Left lung (tissue), 10 donors: ENCODE measurements around the gene MARK4. TPM values are rescaled to one million over a fixed set of nuclear protein-coding genes. Genes with fewer than 3 reads are reported as not detected.

Source experiments
- ATAC-seq: fragments of 200-7000 bp; cut with Tn5 transposase; one replicate; pipeline ENCODE4 v1.9.1; 2020; ENCODE audit warnings: moderate library complexity
- DNase-seq, 4 donors: peaks; one replicate each; pipeline ENCODE4 v3.0.0-alpha.2; 2013 to 2020
- H3K27ac ChIP-seq, 2 donors: fragments of 200-600 bp; sonication (generic) in 1 of 2; one replicate each; pipeline versions ENCODE4 v1.5.0 to v1.8.0; 2020 to 2021
- H3K27me3 ChIP-seq, 2 donors: fragments of 200-600 bp; sonication (generic) in 1 of 2; one replicate each; pipeline versions ENCODE4 v1.5.0 to v1.8.0; 2020 to 2021
- H3K36me3 ChIP-seq, 2 donors: fragments of 200-600 bp; sonication (generic) in 1 of 2; one replicate each; pipeline versions ENCODE4 v1.5.0 to v1.8.0; 2020 to 2021
- H3K4me1 ChIP-seq, 2 donors: fragments of 200-600 bp; one replicate each; pipeline ENCODE4 v1.8.0; 2021
- H3K4me3 ChIP-seq, 2 donors: fragments of 200-600 bp; sonication (generic) in 1 of 2; one replicate each; pipeline versions ENCODE4 v1.5.0 to v1.8.0; 2020 to 2021; ENCODE audit warnings: mild to moderate bottlenecking in 1 of 2
- H3K9me3 ChIP-seq, 2 donors: fragments of 200-600 bp; sonication (generic) in 1 of 2; one replicate each; pipeline versions ENCODE4 v1.5.0 to v1.8.0; 2020 to 2021
- CTCF ChIP-seq, 2 donors: fragments of 200-600 bp; sonication (generic) in 1 of 2; IDR thresholded peaks; one replicate each; pipeline versions ENCODE4 v1.5.0 to v1.8.0; 2021; ENCODE audit warnings: antibody characterized with exemption in 2 of 2
- intact Hi-C, 2 donors: fragments of 100-400 bp; cut with DNase I; formaldehyde crosslinking; loops; one replicate each; pipeline versions ENCODE4 v1.11.2 to v1.14.2; 2022
- polyA plus RNA-seq, 6 donors: library from polyadenylated mRNA; unstranded; fragments of 120-200 nt; gene quantifications; one replicate each; pipeline ENCODE4 v1.2.1, GENCODE V29; 2013; ENCODE audit not compliant: insufficient read length in 6 of 6
- total RNA-seq, 2 donors: library from RNA; stranded (reverse); fragmentation: NEBNext Ultra II Directional; extraction: Animal tissue kit (Norgen Biotek cat#: 25700); gene quantifications; one replicate each; pipeline ENCODE4 v1.2.1, GENCODE V29; 2021
- donor health status: DM: no; HTN: yes; CAD: no.
- donor health status: DM: no; HTN: no; CAD: no.

The MARK4 gene
- total and polyA plus RNA-seq, 8 donors, result 24.6 to 46.4 (median 37.5) TPM

- Histone ChIP-seq H3K27ac (no peak overlapping the region), H3K27me3 (peaks cover 0 to 42% of the 10 kb centered on the region in 2 donors), H3K9me3 (no peaks in the 10 kb centered on the region), H3K4me3 (no peak overlapping the region), H3K36me3 (peaks cover 0 to 33% of the 10 kb centered on the region in 2 donors), H3K4me1 (no peaks in the 10 kb centered on the region)
- DNase-seq (no peak), ATAC-seq (no peak)
- no peak for TF ChIP-seq CTCF (IDR thresholded peaks at IDR 0.05)
- intact Hi-C loops, result no loop called here
These were observed 97.5 kb downstream of the MARK4 start for GRCh38 chr19:45348367-45349125.

GRCh38 chr19:45349126-45349415 is 98.0 kb downstream of the MARK4 start:
- no peak for TF ChIP-seq CTCF (IDR thresholded peaks at IDR 0.05)
- Histone ChIP-seq H3K27me3 (peaks cover 0 to 42% of the 10 kb centered on the region in 2 donors), H3K27ac (no peak overlapping the region), H3K9me3 (no peaks in the 10 kb centered on the region), H3K36me3 (peaks cover 0 to 37% of the 10 kb centered on the region in 2 donors), H3K4me1 (no peaks in the 10 kb centered on the region), H3K4me3 (no peak overlapping the region)
- intact Hi-C loops, result no loop called here
- ATAC-seq, result no peak
- no peak for DNase-seq

- H3K27me3 ChIP-seq, result peaks cover 0 to 41% of the 10 kb centered on the region in 2 donors
- no peak overlapping the region for H3K4me3 ChIP-seq
- intact Hi-C loops, result no loop called here
- no peak overlapping the region for H3K27ac ChIP-seq
- no peak for TF ChIP-seq CTCF (IDR thresholded peaks at IDR 0.05)
- no peaks in the 10 kb centered on the region for H3K9me3 ChIP-seq
- H3K4me1 ChIP-seq, result no peaks in the 10 kb centered on the region
- DNase-seq (no peak), ATAC-seq (no peak)
- peaks cover 0 to 42% of the 10 kb centered on the region in 2 donors for H3K36me3 ChIP-seq
These were observed 98.4 kb downstream of the MARK4 start for GRCh38 chr19:45349430-45349941.

- no peak for TF ChIP-seq CTCF (IDR thresholded peaks at IDR 0.05)
- intact Hi-C loops, result loop anchor here in 1 of 2 donors (10.0 kb wide), 1 partner anchor 156 kb away; no protein-coding TSS in a partner anchor
- H3K27me3 ChIP-seq, result peaks cover 0 to 30% of the 10 kb centered on the region in 2 donors
- H3K36me3 ChIP-seq, result peaks cover 0 to 52% of the 10 kb centered on the region in 2 donors
- no peak overlapping the region for H3K27ac ChIP-seq
- H3K4me1 ChIP-seq, result no peaks in the 10 kb centered on the region
- no peaks in the 10 kb centered on the region for H3K9me3 ChIP-seq
- no peak overlapping the region for H3K4me3 ChIP-seq
- no peak for ATAC-seq
- no peak for DNase-seq
These were observed 99.5 kb downstream of the MARK4 start for GRCh38 chr19:45350477-45351058.

- Histone ChIP-seq H3K36me3 (peaks cover 0 to 61% of the 10 kb centered on the region in 2 donors), H3K9me3 (no peaks in the 10 kb centered on the region), H3K4me3 (no peak overlapping the region), H3K27me3 (peaks cover 0 to 21% of the 10 kb centered on the region in 2 donors), H3K4me1 (no peaks in the 10 kb centered on the region), H3K27ac (no peak overlapping the region)
- intact Hi-C loops, result loop anchor here in 1 of 2 donors (10.0 kb wide), 1 partner anchor 157 kb away; no protein-coding TSS in a partner anchor
- no peak for DNase-seq
- no peak for ATAC-seq
- no peak for TF ChIP-seq CTCF (IDR thresholded peaks at IDR 0.05)
These were observed 100.4 kb downstream of the MARK4 start for GRCh38 chr19:45351401-45351952.
